ENCODE results near the gene RNF25.
A peak's percentile ranks its signal among the peaks of the same experiment; 100 is the strongest.

Gene RNF25

GRCh38 chr2:218663901-218664300 lies 7.9 kb downstream of the RNF25 start:
- Histone ChIP-seq H2AK5ac (ENCODE audit: low read length, severe bottlenecking) (no peak overlapping the region), H3K4ac (ENCODE audit: low read depth in 1 of 2, low read length in 2 of 2) (no peak overlapping the region), H4K8ac (ENCODE audit: low read length) (no peak overlapping the region), H3K79me1 (replicated peaks; ENCODE audit: low read length, poor library complexity, severe bottlenecking) (peaks cover 36% of the 10 kb centered on the region), H3K36me3 (ENCODE audit: control insufficient read depth in 1 of 2, insufficient read depth in 2 of 2, low read depth in 1 of 2, low read length in 2 of 2) (peaks cover 58 to 75% of the 10 kb centered on the region in 2 experiments), H3K18ac (ENCODE audit: low read depth in 1 of 2, low read length in 2 of 2) (no peak overlapping the region), H4K91ac (ENCODE audit: low read length) (no peak overlapping the region), H3K4me3 (ENCODE audit: insufficient read depth in 1 of 2, low read depth in 1 of 2, low read length in 2 of 2) (no peak overlapping the region), H2BK120ac (ENCODE audit: low read depth, low read length) (no peak overlapping the region), H3K4me1 (ENCODE audit: control insufficient read depth, insufficient read depth, low read depth, low read length) (no peaks in the 10 kb centered on the region), H2BK12ac (ENCODE audit: low read length in 2 of 2) (no peak overlapping the region), H3K9me3 (ENCODE audit: control insufficient read depth, low read length) (no peaks in the 10 kb centered on the region), H3K4me2 (ENCODE audit: low read length, poor library complexity, severe bottlenecking) (no peak overlapping the region), H3K23ac (ENCODE audit: low read length in 2 of 2) (no peak overlapping the region), H3K27ac (ENCODE audit: low read length, poor library complexity, severe bottlenecking) (no peak overlapping the region), H3K9ac (ENCODE audit: low read length) (no peak overlapping the region), H2BK5ac (ENCODE audit: low read depth, low read length, poor library complexity, severe bottlenecking) (no peak overlapping the region), H3K14ac (ENCODE audit: low read length in 2 of 2) (no peak overlapping the region), H2AFZ (ENCODE audit: low read depth, low read length) (no peak overlapping the region), H3K27me3 (ENCODE audit: control insufficient read depth in 1 of 2, insufficient read depth in 1 of 2, low read length in 2 of 2) (no peaks in the 10 kb centered on the region), H2BK15ac (ENCODE audit: low read depth, poor library complexity, severe bottlenecking) (no peak overlapping the region)
- WGBS, result 97% methylated on average over 15 of the region's 15 CpGs
- no peak for DNase-seq

GRCh38 chr2:218662827-218663226 lies 9.0 kb downstream of the RNF25 start:
- Histone ChIP-seq H2AK5ac (ENCODE audit: low read length, severe bottlenecking) (no peak overlapping the region), H3K9ac (ENCODE audit: low read length) (no peak overlapping the region), H3K4me2 (ENCODE audit: low read length, poor library complexity, severe bottlenecking) (no peak overlapping the region), H3K14ac (ENCODE audit: low read length in 2 of 2) (no peak overlapping the region), H3K4ac (ENCODE audit: low read depth in 1 of 2, low read length in 2 of 2) (no peak overlapping the region), H2BK15ac (ENCODE audit: low read depth, poor library complexity, severe bottlenecking) (no peak overlapping the region), H4K8ac (ENCODE audit: low read length) (no peak overlapping the region), H2AFZ (ENCODE audit: low read depth, low read length) (no peak overlapping the region), H3K23ac (ENCODE audit: low read length in 2 of 2) (no peak overlapping the region), H3K9me3 (ENCODE audit: control insufficient read depth, low read length) (no peaks in the 10 kb centered on the region), H2BK120ac (ENCODE audit: low read depth, low read length) (no peak overlapping the region), H2BK12ac (ENCODE audit: low read length in 2 of 2) (no peak overlapping the region), H3K4me3 (ENCODE audit: insufficient read depth in 1 of 2, low read depth in 1 of 2, low read length in 2 of 2) (no peak overlapping the region), H3K79me1 (replicated peaks; ENCODE audit: low read length, poor library complexity, severe bottlenecking) (peaks cover 33% of the 10 kb centered on the region), H2BK5ac (ENCODE audit: low read depth, low read length, poor library complexity, severe bottlenecking) (no peak overlapping the region), H3K18ac (ENCODE audit: low read depth in 1 of 2, low read length in 2 of 2) (no peak overlapping the region), H4K91ac (ENCODE audit: low read length) (no peak overlapping the region), H3K27me3 (ENCODE audit: control insufficient read depth in 1 of 2, insufficient read depth in 1 of 2, low read length in 2 of 2) (no peaks in the 10 kb centered on the region), H3K36me3 (ENCODE audit: control insufficient read depth in 1 of 2, insufficient read depth in 2 of 2, low read depth in 1 of 2, low read length in 2 of 2) (peaks cover 54 to 67% of the 10 kb centered on the region in 2 experiments), H3K4me1 (ENCODE audit: control insufficient read depth, insufficient read depth, low read depth, low read length) (no peaks in the 10 kb centered on the region), H3K27ac (ENCODE audit: low read length, poor library complexity, severe bottlenecking) (no peak overlapping the region)
- 96% methylated on average over 10 of the region's 10 CpGs for WGBS
- no peak for DNase-seq

GRCh38 chr2:218662377-218662776 lies 9.4 kb downstream of the RNF25 start:
- Histone ChIP-seq H3K18ac (ENCODE audit: low read depth in 1 of 2, low read length in 2 of 2) (no peak overlapping the region), H3K4me2 (ENCODE audit: low read length, poor library complexity, severe bottlenecking) (no peak overlapping the region), H3K4ac (ENCODE audit: low read depth in 1 of 2, low read length in 2 of 2) (no peak overlapping the region), H3K36me3 (ENCODE audit: control insufficient read depth in 1 of 2, insufficient read depth in 2 of 2, low read depth in 1 of 2, low read length in 2 of 2) (peaks cover 54 to 66% of the 10 kb centered on the region in 2 experiments), H3K23ac (ENCODE audit: low read length in 2 of 2) (no peak overlapping the region), H2BK12ac (ENCODE audit: low read length in 2 of 2) (no peak overlapping the region), H2BK5ac (ENCODE audit: low read depth, low read length, poor library complexity, severe bottlenecking) (no peak overlapping the region), H3K79me1 (replicated peaks; ENCODE audit: low read length, poor library complexity, severe bottlenecking) (peaks cover 31% of the 10 kb centered on the region), H3K9me3 (ENCODE audit: control insufficient read depth, low read length) (no peaks in the 10 kb centered on the region), H2BK120ac (ENCODE audit: low read depth, low read length) (no peak overlapping the region), H3K27me3 (ENCODE audit: control insufficient read depth in 1 of 2, insufficient read depth in 1 of 2, low read length in 2 of 2) (no peaks in the 10 kb centered on the region), H3K4me3 (ENCODE audit: insufficient read depth in 1 of 2, low read depth in 1 of 2, low read length in 2 of 2) (no peak overlapping the region), H4K8ac (ENCODE audit: low read length) (no peak overlapping the region), H2AK5ac (ENCODE audit: low read length, severe bottlenecking) (no peak overlapping the region), H4K91ac (ENCODE audit: low read length) (no peak overlapping the region), H3K9ac (ENCODE audit: low read length) (no peak overlapping the region), H3K14ac (ENCODE audit: low read length in 2 of 2) (no peak overlapping the region), H3K27ac (ENCODE audit: low read length, poor library complexity, severe bottlenecking) (no peak overlapping the region), H2AFZ (ENCODE audit: low read depth, low read length) (no peak overlapping the region), H2BK15ac (ENCODE audit: low read depth, poor library complexity, severe bottlenecking) (no peak overlapping the region), H3K4me1 (ENCODE audit: control insufficient read depth, insufficient read depth, low read depth, low read length) (no peaks in the 10 kb centered on the region)
- 91% methylated on average over 7 of the region's 7 CpGs for WGBS
- no peak for DNase-seq

- Histone ChIP-seq H2BK12ac (ENCODE audit: low read length in 2 of 2) (no peak overlapping the region), H3K4ac (ENCODE audit: low read depth in 1 of 2, low read length in 2 of 2) (peak overlapping the region; percentile 1 to 76), H3K4me3 (ENCODE audit: insufficient read depth in 1 of 2, low read depth in 1 of 2, low read length in 2 of 2) (peak overlapping the region; percentile 69 to 97), H3K36me3 (ENCODE audit: control insufficient read depth in 1 of 2, insufficient read depth in 2 of 2, low read depth in 1 of 2, low read length in 2 of 2) (peaks cover 56 to 69% of the 10 kb centered on the region in 2 experiments), H2AK5ac (ENCODE audit: low read length, severe bottlenecking) (no peak overlapping the region), H3K27ac (ENCODE audit: low read length, poor library complexity, severe bottlenecking) (no peak overlapping the region), H3K23ac (ENCODE audit: low read length in 2 of 2) (no peak overlapping the region), H4K91ac (ENCODE audit: low read length) (no peak overlapping the region), H2AFZ (ENCODE audit: low read depth, low read length) (peak overlapping the region; percentile 95), H2BK5ac (ENCODE audit: low read depth, low read length, poor library complexity, severe bottlenecking) (no peak overlapping the region), H3K4me1 (ENCODE audit: control insufficient read depth, insufficient read depth, low read depth, low read length) (no peaks in the 10 kb centered on the region), H3K18ac (ENCODE audit: low read depth in 1 of 2, low read length in 2 of 2) (no peak overlapping the region), H4K8ac (ENCODE audit: low read length) (peak overlapping the region; percentile 82), H3K9ac (ENCODE audit: low read length) (peak overlapping the region; percentile 90), H2BK120ac (ENCODE audit: low read depth, low read length) (no peak overlapping the region), H3K14ac (ENCODE audit: low read length in 2 of 2) (no peak overlapping the region), H2BK15ac (ENCODE audit: low read depth, poor library complexity, severe bottlenecking) (no peak overlapping the region), H3K27me3 (ENCODE audit: control insufficient read depth in 1 of 2, insufficient read depth in 1 of 2, low read length in 2 of 2) (no peaks in the 10 kb centered on the region), H3K79me1 (replicated peaks; ENCODE audit: low read length, poor library complexity, severe bottlenecking) (peaks cover 39% of the 10 kb centered on the region), H3K4me2 (ENCODE audit: low read length, poor library complexity, severe bottlenecking) (peak overlapping the region; percentile 85), H3K9me3 (ENCODE audit: control insufficient read depth, low read length) (no peaks in the 10 kb centered on the region)
- no peak for DNase-seq
- whole genome bisulfite sequencing, result 37% methylated on average over 8 of the region's 8 CpGs
These were observed 11.8 kb downstream of the RNF25 start for GRCh38 chr2:218659988-218660358.
